HG03558 (cell line): ENCODE data around the gene LRIG2.
"Not testable (repeated sequence)": the region's sequence is repeated elsewhere in the genome, so short reads cannot be mapped to it uniquely, and the experiment has no call there.

Source experiments
- ATAC-seq: cut with Tn5 transposase; IDR thresholded peaks from one replicate; pipeline ENCODE4 v1.9.1; 2021; ENCODE audit warnings: moderate number of reproducible peaks; ENCODE audit not compliant: unreplicated experiment; ENCODE audit errors: extremely low read depth

The LRIG2 gene

GRCh38 chr1:113055570-113055969, 17.4 kb upstream of the LRIG2 start:
- no peak for ATAC-seq

DNA sequence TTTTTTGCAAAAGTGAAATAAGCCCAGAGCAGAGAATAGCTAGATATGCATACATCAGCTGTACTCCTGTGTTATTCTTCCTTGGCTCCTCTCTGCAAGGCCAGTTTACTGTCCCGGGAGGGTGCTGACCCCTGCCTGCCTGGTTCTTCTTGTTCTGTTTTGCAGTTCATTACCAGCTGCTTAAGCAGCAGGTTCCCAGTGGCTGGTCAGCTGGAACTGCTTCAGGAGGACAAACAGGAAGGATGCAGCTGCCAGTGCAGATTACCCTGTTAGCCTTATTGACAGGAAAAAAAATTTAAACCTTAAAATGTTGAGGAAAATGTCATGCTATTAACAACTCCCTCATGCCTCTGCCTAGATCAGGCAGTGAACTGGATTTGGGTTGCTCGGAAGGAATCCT, 16.0 kb upstream of the LRIG2 start:
- ATAC-seq = no peak

DNA sequence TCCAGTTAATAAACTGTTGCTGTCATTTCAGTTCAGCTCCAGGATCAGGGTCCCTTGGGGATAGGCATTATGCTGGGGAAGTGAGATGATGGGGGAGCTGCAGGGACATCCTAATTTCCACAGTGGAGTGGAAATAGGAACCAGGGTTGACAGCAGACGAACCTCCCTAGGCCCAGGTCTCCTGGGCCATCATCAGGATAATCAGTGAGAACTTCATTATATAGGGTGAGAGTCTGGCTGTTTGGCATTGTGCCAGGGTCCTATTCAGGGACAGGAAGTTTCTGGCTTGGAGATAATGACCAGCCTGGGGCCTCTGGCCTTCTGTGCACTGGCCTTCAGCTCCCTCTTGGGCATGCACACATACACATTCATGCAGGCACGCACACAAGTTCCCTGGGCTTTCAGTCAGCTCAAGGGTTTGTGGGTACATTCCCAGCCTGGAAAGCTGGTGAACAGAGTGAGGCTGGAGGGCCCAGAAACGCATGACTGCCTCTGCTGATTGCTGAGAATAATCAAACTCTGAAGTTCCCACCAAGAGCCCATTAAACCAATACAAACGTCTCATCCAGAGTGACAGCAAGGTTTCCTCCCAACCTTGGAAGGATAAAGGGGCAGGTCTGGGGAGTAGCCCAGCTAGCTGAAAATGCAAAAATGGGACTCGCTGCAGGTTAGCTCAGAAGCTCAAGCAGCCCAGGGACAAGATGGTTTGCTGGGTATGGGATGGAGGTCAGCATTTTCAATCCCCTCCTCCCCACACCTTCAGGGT, 13.9 kb upstream of the LRIG2 start:
- ATAC-seq = no peak

GRCh38 chr1:113063456-113063855, 9.5 kb upstream of the LRIG2 start:
- not testable (repeated sequence) for ATAC-seq

DNA sequence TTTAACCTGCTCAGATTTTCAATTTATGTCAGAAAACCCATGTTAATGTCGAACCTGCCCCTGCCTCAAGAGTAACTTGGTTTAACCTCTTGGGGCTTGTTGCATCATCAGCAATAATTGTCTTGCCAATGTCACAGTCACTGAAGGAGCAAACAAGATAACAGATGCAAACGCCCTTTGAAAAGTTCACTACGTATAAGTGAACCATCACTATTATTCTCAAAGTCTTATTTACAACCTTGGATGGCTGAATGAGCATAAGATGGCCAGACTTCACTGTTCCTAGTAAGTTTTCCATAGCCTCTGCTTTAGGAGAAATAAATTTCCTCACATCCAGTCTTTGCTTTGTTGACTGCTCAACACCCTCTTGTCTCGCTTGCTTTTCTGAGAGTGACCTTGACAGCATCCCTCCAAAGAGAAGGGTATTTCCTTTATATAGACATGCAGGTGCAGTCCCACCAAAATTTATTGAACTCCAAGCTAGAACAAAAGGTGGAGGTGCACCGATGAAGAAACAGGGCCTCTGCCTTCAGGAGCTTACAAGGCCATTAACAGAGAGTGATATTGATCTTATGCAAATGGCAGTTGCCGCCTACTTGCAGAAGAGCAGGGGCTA, 749 bp upstream of the LRIG2 start:
- no peak for ATAC-seq

DNA sequence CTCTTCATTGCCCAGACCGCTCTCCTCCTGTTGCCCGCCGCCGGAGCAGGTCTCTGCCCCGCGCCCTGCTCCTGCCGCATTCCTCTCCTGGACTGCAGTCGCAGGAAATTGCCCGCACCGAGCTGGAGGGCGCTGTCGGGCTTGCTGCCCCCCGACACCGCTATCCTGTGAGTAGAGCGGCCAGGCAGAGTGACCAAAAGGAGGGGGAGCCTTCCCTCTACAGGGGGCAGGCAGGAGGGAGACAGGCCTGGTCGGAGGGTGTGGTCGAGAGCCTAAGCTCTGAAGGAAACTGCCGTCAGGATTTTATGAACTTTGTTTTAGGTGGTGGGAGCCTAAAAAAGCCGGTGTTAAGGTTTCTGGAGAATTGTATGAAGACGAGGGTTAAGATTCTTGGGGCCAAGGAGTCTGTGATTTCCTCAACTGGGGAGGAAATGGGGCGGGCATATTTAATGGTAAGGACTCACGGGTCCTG, 517 bp downstream of the LRIG2 start:
- no peak for ATAC-seq

DNA sequence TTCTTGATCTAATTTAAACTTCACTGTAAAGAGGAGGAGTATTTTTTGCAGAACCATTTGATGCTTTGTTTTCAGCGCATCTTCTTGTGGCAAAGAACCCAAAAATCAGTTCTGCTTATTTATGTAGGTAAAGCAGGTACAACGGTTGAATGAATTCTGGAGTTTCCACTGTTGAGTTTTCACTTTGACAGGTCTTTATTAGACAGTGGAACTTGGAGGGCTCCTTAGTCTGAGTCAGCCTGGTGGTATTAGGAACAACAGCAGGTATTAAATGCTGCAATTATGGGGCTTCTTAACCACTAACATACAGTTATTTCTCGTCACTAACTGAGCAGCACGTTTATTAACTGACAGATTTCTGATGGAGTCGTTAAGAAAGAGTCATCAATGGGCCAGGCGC, 1.2 kb downstream of the LRIG2 start:
- ATAC-seq = no peak

- ATAC-seq = not testable (repeated sequence)
Observed at GRCh38 chr1:113077978-113078377, 5.0 kb downstream of the LRIG2 start.

DNA sequence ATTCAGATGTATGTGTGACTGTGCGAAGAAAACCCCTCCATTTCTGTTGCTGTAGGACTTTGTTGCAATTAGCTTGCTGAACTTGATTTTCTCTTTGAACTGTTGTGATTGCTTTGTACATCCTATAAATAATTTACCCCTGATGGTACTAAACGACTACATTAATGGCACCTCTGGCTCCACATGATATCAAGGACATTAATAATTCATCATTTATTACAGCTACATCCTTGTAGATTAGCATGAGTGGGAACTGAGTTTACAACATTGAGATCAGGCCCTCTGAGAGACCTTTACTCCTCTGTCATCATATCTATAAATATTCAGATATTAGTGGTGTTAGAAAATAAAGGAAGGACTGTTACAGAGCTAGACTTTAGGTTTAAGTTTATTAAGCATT, 13.5 kb downstream of the LRIG2 start:
- ATAC-seq = no peak

DNA sequence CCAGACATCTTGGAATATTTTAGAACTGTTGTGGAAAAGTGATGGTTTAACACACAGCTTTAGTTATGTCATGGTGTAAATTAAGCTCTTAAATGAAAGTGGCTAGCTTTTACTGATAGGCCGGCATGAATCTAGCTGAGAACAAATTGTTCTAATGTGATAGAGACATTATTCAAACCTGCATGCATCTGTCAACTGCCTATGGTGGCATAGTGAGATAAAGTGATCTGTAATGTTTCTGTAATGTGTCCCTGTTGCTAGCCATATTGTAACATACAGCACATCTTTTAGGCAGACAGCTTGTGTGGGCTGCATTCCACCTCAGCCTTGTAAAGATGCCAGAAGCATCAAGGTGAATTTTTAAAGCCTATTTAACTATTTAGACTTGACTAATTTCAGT, 16.0 kb downstream of the LRIG2 start:
- ATAC-seq = no peak

GRCh38 chr1:113090051-113090450, 17.1 kb downstream of the LRIG2 start:
- ATAC-seq = no peak

GRCh38 chr1:113091988-113092594, 19.1 kb downstream of the LRIG2 start:
- ATAC-seq = no peak

- ATAC-seq = no peak
Observed at GRCh38 chr1:113094506-113094905, 21.5 kb downstream of the LRIG2 start.

DNA sequence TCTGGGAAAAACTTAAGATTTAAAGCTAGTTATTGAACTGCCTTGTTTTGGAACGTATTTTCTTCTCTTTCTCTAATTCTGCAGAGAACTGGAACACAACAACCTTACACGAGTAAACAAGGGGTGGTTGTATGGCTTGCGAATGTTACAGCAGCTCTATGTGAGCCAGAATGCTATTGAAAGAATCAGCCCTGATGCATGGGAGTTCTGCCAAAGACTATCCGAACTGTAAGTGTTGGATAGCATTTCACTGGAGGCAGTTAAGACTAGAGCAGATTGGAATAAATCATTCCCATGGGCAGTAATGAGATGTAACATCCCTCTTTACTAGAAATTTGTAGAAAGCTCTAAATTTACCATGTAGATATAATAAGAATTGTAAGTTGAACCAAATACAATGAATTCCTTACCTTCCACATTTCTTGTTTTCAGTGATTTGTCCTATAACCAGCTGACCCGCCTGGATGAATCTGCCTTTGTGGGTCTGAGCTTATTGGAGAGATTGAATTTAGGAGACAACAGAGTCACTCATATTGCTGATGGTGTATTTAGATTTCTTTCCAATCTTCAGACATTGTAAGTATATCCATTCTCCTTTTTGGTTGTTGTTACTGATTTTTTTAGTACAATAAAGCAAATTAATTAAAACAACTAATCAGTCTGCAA, 22.9 kb downstream of the LRIG2 start:
- no peak for ATAC-seq

DNA sequence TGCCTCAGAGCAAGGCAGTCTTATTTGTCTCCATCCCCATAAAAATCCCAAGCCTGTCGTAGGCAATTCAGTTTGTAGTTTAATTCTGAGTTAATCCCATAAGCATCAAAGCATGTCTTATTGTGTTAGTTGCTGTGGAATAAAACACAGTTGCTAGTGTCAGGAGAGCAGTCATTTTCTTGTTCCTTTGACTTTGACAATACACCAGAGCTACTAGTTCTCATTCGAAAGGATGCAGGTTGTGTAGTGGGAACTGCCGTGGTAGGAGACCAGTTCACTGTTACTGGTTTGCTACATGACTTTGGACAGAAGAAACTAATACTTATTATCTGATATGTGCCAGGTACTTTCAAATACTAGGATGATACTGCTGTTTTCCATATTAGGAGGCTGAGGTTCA, 23.5 kb downstream of the LRIG2 start:
- ATAC-seq = no peak

DNA sequence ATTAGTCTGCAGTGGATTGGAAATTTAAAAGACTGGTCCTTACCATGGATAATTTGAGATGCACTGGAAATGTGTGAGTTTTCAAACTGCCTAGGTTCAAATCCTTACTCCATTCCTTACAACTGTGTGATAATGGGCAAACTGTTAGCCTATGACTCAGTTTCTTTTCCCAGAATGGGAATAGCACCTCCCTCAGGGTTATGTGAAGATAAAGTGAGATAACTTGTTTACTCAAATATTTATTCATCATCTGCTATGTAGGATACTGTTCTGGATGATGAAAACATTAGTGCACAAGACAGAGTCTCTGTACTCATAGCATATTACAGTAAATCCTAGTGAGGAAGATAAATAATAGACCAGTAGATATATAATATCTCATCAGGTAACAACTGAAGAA, 28.6 kb downstream of the LRIG2 start:
- ATAC-seq = no peak

DNA sequence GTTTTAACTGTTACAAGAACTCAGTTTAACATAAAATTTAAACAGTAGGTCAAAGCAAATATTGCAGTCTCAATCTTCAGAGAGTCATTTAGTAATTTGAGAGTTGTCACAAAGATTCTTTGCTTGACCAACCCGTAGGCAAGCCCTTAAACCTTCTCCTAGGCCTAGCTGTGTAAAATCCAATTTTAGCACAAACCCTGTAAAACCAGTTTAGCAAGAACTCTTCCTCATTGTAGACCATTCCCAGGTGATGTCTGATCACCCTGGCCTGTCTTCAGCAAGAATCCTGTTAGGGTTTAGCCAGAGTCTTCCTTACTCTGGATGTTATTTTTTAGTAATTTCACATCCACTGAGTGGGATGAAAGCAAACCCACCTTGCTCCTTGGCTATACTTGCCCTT, 30.1 kb downstream of the LRIG2 start:
- ATAC-seq = no peak

- no peak for ATAC-seq
Observed at GRCh38 chr1:113103977-113104376, 31.0 kb downstream of the LRIG2 start.

DNA sequence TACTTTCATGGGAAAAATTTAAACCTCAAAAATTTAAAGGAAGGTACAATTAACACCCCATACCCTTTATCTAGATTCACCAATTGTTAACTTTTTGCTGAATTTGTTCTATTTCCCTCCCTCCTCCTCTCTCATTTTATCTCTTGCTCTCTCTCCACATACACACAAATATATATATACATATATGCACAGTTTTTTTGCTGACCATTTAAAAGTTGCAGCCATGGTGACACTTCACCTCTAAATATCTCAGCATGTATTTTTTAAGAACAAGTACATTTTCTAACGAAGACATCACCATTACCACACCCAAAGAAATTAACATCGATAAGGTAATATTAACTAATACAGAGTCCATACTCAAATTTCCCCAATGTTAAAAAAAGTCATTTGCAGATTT, 33.9 kb downstream of the LRIG2 start:
- no peak for ATAC-seq

DNA sequence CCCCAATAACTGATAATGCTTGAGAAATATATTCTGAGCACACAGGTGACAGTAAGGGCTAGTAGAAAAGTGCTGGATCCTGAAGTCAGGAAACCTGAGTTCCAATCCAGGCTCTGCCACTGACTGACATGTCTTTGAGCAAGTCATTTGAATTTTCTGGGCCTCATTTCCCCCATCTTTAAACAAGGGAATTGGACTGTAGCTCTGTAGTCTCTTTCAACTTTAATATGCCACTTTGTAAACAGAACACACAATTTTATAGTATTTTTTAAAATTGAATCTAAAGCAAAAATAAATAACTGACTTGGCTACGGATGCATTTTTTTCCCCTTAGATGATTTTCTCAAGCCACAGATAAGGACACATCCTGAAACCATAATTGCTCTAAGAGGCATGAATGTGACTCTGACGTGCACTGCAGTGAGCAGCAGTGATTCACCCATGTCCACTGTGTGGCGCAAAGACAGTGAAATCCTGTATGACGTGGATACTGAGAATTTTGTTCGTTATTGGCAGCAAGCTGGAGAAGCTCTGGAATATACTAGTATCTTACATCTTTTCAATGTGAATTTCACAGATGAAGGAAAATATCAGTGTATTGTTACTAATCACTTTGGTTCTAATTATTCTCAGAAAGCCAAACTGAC, 37.0 kb downstream of the LRIG2 start:
- ATAC-seq = no peak

DNA sequence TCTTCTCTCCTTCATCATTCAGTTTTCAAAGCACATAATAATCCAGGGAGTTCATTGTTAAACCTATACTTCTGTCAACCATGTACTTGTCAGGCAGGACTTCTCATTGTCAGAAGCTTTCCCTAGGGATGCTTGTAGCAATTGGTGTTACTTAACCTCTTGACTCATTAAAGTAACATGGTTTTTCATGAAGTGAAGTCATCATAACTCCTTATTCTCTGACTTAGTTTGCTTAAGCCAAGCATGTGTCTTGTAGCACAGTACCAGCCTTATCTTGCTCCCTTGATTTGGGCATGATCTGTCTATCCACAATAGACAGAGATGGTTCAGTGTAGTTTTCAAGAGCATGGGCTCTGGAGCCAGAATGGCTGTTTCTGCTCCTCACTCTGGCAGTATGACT, 45.3 kb downstream of the LRIG2 start:
- no peak for ATAC-seq
